CD4-positive, alpha-beta T cell (primary cell): ENCODE results near the gene MYBPH. TPM values are rescaled to one million over a fixed set of nuclear protein-coding genes. Genes with fewer than 3 reads are reported as not detected.

Experiments used
- ATAC-seq: fragments of 200-7000 bp; cut with Tn5 transposase; one replicate; pipeline ENCODE4 v1.10.0; 2022; ENCODE audit warnings: mild to moderate bottlenecking; ENCODE audit not compliant: poor library complexity
- CTCF ChIA-PET: fragments of 350-600 bp; sonication (Branson Sonifier 250); formaldehyde crosslinking; loops from one replicate; lab custom pipeline; 2021; ENCODE audit warnings: antibody characterized with exemption, inconsistent platforms; lab: Charles Lee
- POLR2A ChIA-PET: fragments of 350-600 bp; sonication (Branson Sonifier 250); formaldehyde crosslinking; loops from one replicate; lab custom pipeline; 2021; ENCODE audit warnings: antibody characterized with exemption, inconsistent platforms; lab: Charles Lee
- DNase-seq, 14 experiments: peaks; one replicate each; pipeline ENCODE4 v3.0.0-alpha.2; 2013 to 2020; ENCODE audit warnings: mixed read lengths in 2 of 14
- H3K27ac ChIP-seq, 2 donors: one replicate each; pipeline versions ENCODE4 v1.5.1 to v1.7.0; 2013; ENCODE audit warnings: low read length in 2 of 2, low read depth in 1 of 2, mild to moderate bottlenecking in 1 of 2
- H3K27me3 ChIP-seq, 2 experiments: 1 replicate in 1 of 2; 2 replicates in 1 of 2; pipeline versions ENCODE4 v1.6.1 to v1.7.0; 2013; ENCODE audit warnings: low read length in 2 of 2, control low read depth in 1 of 2, mild to moderate bottlenecking in 1 of 2, moderate library complexity in 1 of 2; ENCODE audit not compliant: insufficient read depth in 2 of 2, control insufficient read depth in 1 of 2
- H3K36me3 ChIP-seq: one replicate; pipeline ENCODE4 v1.6.1; 2013; ENCODE audit warnings: low read length, control low read depth; ENCODE audit not compliant: insufficient read depth
- H3K4me1 ChIP-seq: one replicate; pipeline ENCODE4 v1.6.1; 2013; ENCODE audit warnings: low read length, control low read depth; ENCODE audit not compliant: insufficient read depth
- H3K4me3 ChIP-seq: one replicate; pipeline ENCODE4 v1.5.1; 2013; ENCODE audit warnings: mild to moderate bottlenecking, low read length, moderate library complexity
- H3K9me3 ChIP-seq, 2 experiments: 1 replicate in 1 of 2; 2 replicates in 1 of 2; pipeline versions ENCODE4 v1.6.1 to v1.7.0; 2013; ENCODE audit warnings: low read length in 2 of 2, mild to moderate bottlenecking in 2 of 2, control low read depth in 1 of 2, moderate library complexity in 1 of 2; ENCODE audit not compliant: control insufficient read depth in 1 of 2, insufficient read depth in 1 of 2
- H3K27ac Mint-ChIP-seq: one replicate; pipeline ENCODE4 v1.8.0; 2020; ENCODE audit warnings: mixed read lengths
- H3K27me3 Mint-ChIP-seq: one replicate; pipeline ENCODE4 v1.8.0; 2021; ENCODE audit warnings: mixed read lengths
- H3K36me3 Mint-ChIP-seq: one replicate; pipeline ENCODE4 v1.8.0; 2021; ENCODE audit warnings: low read depth, mixed read lengths
- H3K4me1 Mint-ChIP-seq: one replicate; pipeline ENCODE4 v1.8.0; 2021; ENCODE audit warnings: low read depth, mixed read lengths
- H3K4me3 Mint-ChIP-seq: one replicate; pipeline ENCODE4 v1.8.0; 2020; ENCODE audit warnings: mild to moderate bottlenecking, mixed read lengths
- H3K9me3 Mint-ChIP-seq: one replicate; pipeline ENCODE4 v1.8.0; 2020; ENCODE audit warnings: mixed read lengths
- CTCF ChIP-seq: fragments of 200-600 bp; IDR thresholded peaks from one replicate; pipeline ENCODE4 v1.8.0; 2022; ENCODE audit warnings: antibody characterized with exemption, mild to moderate bottlenecking
- intact Hi-C, 2 experiments: fragments of 100-400 bp; cut with DNase I in 1 of 2; cut with micrococcal nuclease in 1 of 2; formaldehyde crosslinking; loops; one replicate each; pipeline versions ENCODE4 v1.15.1 to v1.9.0; 2023 to 2025; cut with DNase I, micrococcal nuclease
- total RNA-seq, 174 experiments: library from RNA in 2 of 174; stranded (reverse) in 2 of 174; gene quantifications; one replicate each; pipeline ENCODE4 v1.2.3 and lab custom pipeline; 2021 to 2026

Gene MYBPH
- total RNA-seq, 2 experiments from 2014 or later: not detected

GRCh38 chr1:203168991-203169390 is 6.6 kb downstream of the MYBPH start:
- Histone ChIP-seq H3K4me1 (no peaks in the 10 kb centered on the region), H3K27ac (no peak overlapping the region), H3K36me3 (no peaks in the 10 kb centered on the region), H3K9me3 (no peaks in the 10 kb centered on the region), H3K27me3 (peaks cover 0 to 3% of the 10 kb centered on the region in 2 experiments), H3K4me3 (no peak overlapping the region)
- ATAC-seq (no peak), DNase-seq (no peak)
- CTCF ChIA-PET: no interaction called here
- POLR2A ChIA-PET: no interaction called here
- H3K36me3 Mint-ChIP-seq: no peaks in the 10 kb centered on the region
- H3K27ac Mint-ChIP-seq: no peak overlapping the region
- no peak for TF ChIP-seq CTCF
- no peaks in the 10 kb centered on the region for H3K27me3 Mint-ChIP-seq
- H3K4me1 Mint-ChIP-seq: no peaks in the 10 kb centered on the region
- H3K9me3 Mint-ChIP-seq: no peaks in the 10 kb centered on the region
- no peak overlapping the region for H3K4me3 Mint-ChIP-seq
- intact Hi-C loops: no loop called here

GRCh38 chr1:203168256-203168786 is 7.3 kb downstream of the MYBPH start:
- ChIA-PET POLR2A (no interaction called here), CTCF (no interaction called here)
- Mint-ChIP-seq H3K4me3 (no peak overlapping the region), H3K27ac (no peak overlapping the region), H3K4me1 (no peaks in the 10 kb centered on the region), H3K9me3 (no peaks in the 10 kb centered on the region), H3K27me3 (peaks cover 3% of the 10 kb centered on the region), H3K36me3 (no peaks in the 10 kb centered on the region)
- DNase-seq: no peak
- Histone ChIP-seq H3K4me3 (no peak overlapping the region), H3K36me3 (no peaks in the 10 kb centered on the region), H3K4me1 (no peaks in the 10 kb centered on the region), H3K27ac (no peak overlapping the region), H3K27me3 (peaks cover 0 to 6% of the 10 kb centered on the region in 2 experiments), H3K9me3 (no peaks in the 10 kb centered on the region)
- no peak for TF ChIP-seq CTCF
- intact Hi-C loops: no loop called here
- ATAC-seq: no peak

GRCh38 chr1:203167913-203168200 is 7.8 kb downstream of the MYBPH start:
- Mint-ChIP-seq H3K4me3 (no peak overlapping the region), H3K27me3 (peaks cover 8% of the 10 kb centered on the region), H3K27ac (no peak overlapping the region), H3K36me3 (no peaks in the 10 kb centered on the region), H3K4me1 (no peaks in the 10 kb centered on the region), H3K9me3 (no peaks in the 10 kb centered on the region)
- no peak overlapping the region for H3K27ac ChIP-seq
- ATAC-seq (no peak), DNase-seq (no peak)
- H3K36me3 ChIP-seq: no peaks in the 10 kb centered on the region
- no peaks in the 10 kb centered on the region for H3K4me1 ChIP-seq
- H3K9me3 ChIP-seq: no peaks in the 10 kb centered on the region
- H3K4me3 ChIP-seq: no peak overlapping the region
- peaks cover 0 to 6% of the 10 kb centered on the region in 2 experiments for H3K27me3 ChIP-seq
- no peak for TF ChIP-seq CTCF
- CTCF ChIA-PET: no interaction called here
- intact Hi-C loops: no loop called here
- POLR2A ChIA-PET: no interaction called here
